ENCODE measurements around the gene GAL3ST3. TPM values are rescaled to one million over a fixed set of nuclear protein-coding genes. Genes with fewer than 3 reads are reported as not detected.

The GAL3ST3 gene
- total RNA-seq = 8.4 TPM

GRCh38 chr11:66048547-66049323 lies at the start of gene GAL3ST3:
GAL3ST3 (minus strand) TSS chr11:66049161; CDS start chr11:66045415, 3,746 bp downstream.

GRCh38 chr11:66069715-66070603 lies 21.0 kb upstream of the GAL3ST3 start, which contains the start of gene PACS1:
PACS1 (plus strand) TSS chr11:66070272; CDS start chr11:66070487, 215 bp downstream.

GRCh38 chr11:66051766-66052663 lies 3.1 kb upstream of the GAL3ST3 start, which contains the start of gene SF3B2:
SF3B2 (plus strand) TSS chr11:66052364; CDS start chr11:66052385, 21 bp downstream.

GRCh38 chr11:66026017-66026529 lies 22.9 kb downstream of the GAL3ST3 start, which contains the start of gene CATSPER1:
CATSPER1 (minus strand) TSS chr11:66026479; CDS start chr11:66026379, 100 bp downstream.

GRCh38 chr11:66011785-66012303 lies 37.1 kb downstream of the GAL3ST3 start, which contains the start of gene CST6:
CST6 (plus strand) TSS chr11:66012008; CDS start chr11:66012045, 37 bp downstream.

GRCh38 chr11:66001942-66002647 lies 46.9 kb downstream of the GAL3ST3 start, which contains the start of the genes BANF1 and EIF1AD:
BANF1 (plus strand) TSS chr11:66002503; CDS start chr11:66003251, 748 bp downstream.
EIF1AD (minus strand) TSS chr11:66002157; CDS start chr11:66000389, 1,768 bp downstream.

Other genes with a start within 250 kb of the GAL3ST3 start
- gene SNX32, start 215.2 kb downstream of the GAL3ST3 start, total RNA-seq = 3.1 TPM
- gene CFL1, start 191.0 kb downstream of the GAL3ST3 start, total RNA-seq = 451 TPM
- 42.3 TPM for gene MUS81, start 188.7 kb downstream of the GAL3ST3 start, total RNA-seq
- gene EFEMP2, start 176.4 kb downstream of the GAL3ST3 start, total RNA-seq = 65.5 TPM
- 0.77 TPM for gene CTSW, start 169.3 kb downstream of the GAL3ST3 start, total RNA-seq
- 67.0 TPM for gene FIBP, start 160.7 kb downstream of the GAL3ST3 start, total RNA-seq
- 21.2 TPM for gene CCDC85B, start 158.5 kb downstream of the GAL3ST3 start, total RNA-seq
- gene FOSL1, start 148.8 kb downstream of the GAL3ST3 start, total RNA-seq = not detected
- 19.1 TPM for gene C11orf68, start 130.1 kb downstream of the GAL3ST3 start, total RNA-seq
- 54.6 TPM for gene DRAP1, start 129.7 kb downstream of the GAL3ST3 start, total RNA-seq
- gene TSGA10IP, start 103.7 kb downstream of the GAL3ST3 start, total RNA-seq = not detected
- gene SART1, start 87.4 kb downstream of the GAL3ST3 start, total RNA-seq = 55.1 TPM
- 34.6 TPM for gene EIF1AD, start 47.0 kb downstream of the GAL3ST3 start, total RNA-seq
- gene BANF1, start 46.7 kb downstream of the GAL3ST3 start, total RNA-seq = 17.2 TPM
- gene CST6, start 37.2 kb downstream of the GAL3ST3 start, total RNA-seq = not detected
- gene CATSPER1, start 22.7 kb downstream of the GAL3ST3 start, total RNA-seq = not detected
- 125 TPM for gene SF3B2, start 3.2 kb upstream of the GAL3ST3 start, total RNA-seq
- 49.3 TPM for gene PACS1, start 21.1 kb upstream of the GAL3ST3 start, total RNA-seq
- 32.8 TPM for gene KLC2, start 208.5 kb upstream of the GAL3ST3 start, total RNA-seq
- gene RAB1B, start 219.5 kb upstream of the GAL3ST3 start, total RNA-seq = 63.8 TPM
- 8.2 TPM for gene CNIH2, start 229.0 kb upstream of the GAL3ST3 start, total RNA-seq
- 54.2 TPM for gene YIF1A, start 240.0 kb upstream of the GAL3ST3 start, total RNA-seq
- gene TMEM151A, start 242.7 kb upstream of the GAL3ST3 start, total RNA-seq = 4.0 TPM